ENCODE data around the gene CCDC187. TPM values are rescaled to one million over a fixed set of nuclear protein-coding genes. Genes with fewer than 3 reads are reported as not detected.

Gene CCDC187
- total and polyA plus RNA-seq, 12 donors: 0.02 to 0.07 (median 0.03) TPM; not detected in 8

- no peaks in the 10 kb centered on the region for H3K36me3 ChIP-seq
- WGBS, 2 donors: 17 to 21% methylated on average over 28 to 32 of the region's 32 CpGs
- intact Hi-C loops (cut with DNase I): loop anchor here in 9 of 10 donors (1.0 to 10.0 kb wide), 10 partner anchors 109 to 679 kb away; partner anchors contain the start of gene UBAC1 (in 1 of the 9)
These were observed 20.3 kb downstream of the CCDC187 start for GRCh38 chr9:136283291-136284235.

GRCh38 chr9:136282272-136282861 lies 21.5 kb downstream of the CCDC187 start:
- Histone ChIP-seq H3K9me3 (no peaks in the 10 kb centered on the region), H3K36me3 (no peaks in the 10 kb centered on the region), H3K4me3 (no peak overlapping the region), H3K27me3 (peaks cover 0 to 59% (median 47%) of the 10 kb centered on the region in 7 donors), H3K4me1 (peaks cover 0 to 13% (median 6%) of the 10 kb centered on the region in 9 donors), H3K27ac (no peak overlapping the region)
- TF ChIP-seq, protein P1, sequence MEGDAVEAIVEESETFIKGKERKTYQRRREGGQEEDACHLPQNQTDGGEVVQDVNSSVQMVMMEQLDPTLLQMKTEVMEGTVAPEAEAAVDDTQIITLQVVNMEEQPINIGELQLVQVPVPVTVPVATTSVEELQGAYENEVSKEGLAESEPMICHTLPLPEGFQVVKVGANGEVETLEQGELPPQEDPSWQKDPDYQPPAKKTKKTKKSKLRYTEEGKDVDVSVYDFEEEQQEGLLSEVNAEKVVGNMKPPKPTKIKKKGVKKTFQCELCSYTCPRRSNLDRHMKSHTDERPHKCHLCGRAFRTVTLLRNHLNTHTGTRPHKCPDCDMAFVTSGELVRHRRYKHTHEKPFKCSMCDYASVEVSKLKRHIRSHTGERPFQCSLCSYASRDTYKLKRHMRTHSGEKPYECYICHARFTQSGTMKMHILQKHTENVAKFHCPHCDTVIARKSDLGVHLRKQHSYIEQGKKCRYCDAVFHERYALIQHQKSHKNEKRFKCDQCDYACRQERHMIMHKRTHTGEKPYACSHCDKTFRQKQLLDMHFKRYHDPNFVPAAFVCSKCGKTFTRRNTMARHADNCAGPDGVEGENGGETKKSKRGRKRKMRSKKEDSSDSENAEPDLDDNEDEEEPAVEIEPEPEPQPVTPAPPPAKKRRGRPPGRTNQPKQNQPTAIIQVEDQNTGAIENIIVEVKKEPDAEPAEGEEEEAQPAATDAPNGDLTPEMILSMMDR (IDR thresholded peaks at IDR 0.05): no peak
- ATAC-seq: no peak
- WGBS, 2 donors: 62 to 64% methylated on average over 14 of the region's 14 CpGs
- intact Hi-C loops (cut with DNase I): loop anchor here in 7 of 10 donors (2.0 to 10.0 kb wide), 8 partner anchors 108 to 678 kb away; partner anchors contain the start of gene UBAC1 (in 1 of the 7)
- no peak for DNase-seq

More at GRCh38 chr9:136283291-136284235, 20.3 kb downstream of the CCDC187 start:
- ATAC-seq: peak; percentile 93 to 98 (median 94)
- H3K9me3 ChIP-seq: no peaks in the 10 kb centered on the region
- TF ChIP-seq, protein P1 (IDR thresholded peaks at IDR 0.05): peak; percentile 81 to 89 (median 87)
- H3K4me1 ChIP-seq: peaks cover 0 to 13% (median 6%) of the 10 kb centered on the region in 9 donors
- H3K27me3 ChIP-seq: peaks cover 0 to 59% (median 43%) of the 10 kb centered on the region in 7 donors
- H3K4me3 ChIP-seq: peak overlapping the region in 9 of 10 donors; percentile 16 to 45 (median 30)
- H3K27ac ChIP-seq: peak overlapping the region in 9 of 10 donors; percentile 10 to 75 (median 53)
- DNase-seq: peak; percentile 71 to 78

DNA sequence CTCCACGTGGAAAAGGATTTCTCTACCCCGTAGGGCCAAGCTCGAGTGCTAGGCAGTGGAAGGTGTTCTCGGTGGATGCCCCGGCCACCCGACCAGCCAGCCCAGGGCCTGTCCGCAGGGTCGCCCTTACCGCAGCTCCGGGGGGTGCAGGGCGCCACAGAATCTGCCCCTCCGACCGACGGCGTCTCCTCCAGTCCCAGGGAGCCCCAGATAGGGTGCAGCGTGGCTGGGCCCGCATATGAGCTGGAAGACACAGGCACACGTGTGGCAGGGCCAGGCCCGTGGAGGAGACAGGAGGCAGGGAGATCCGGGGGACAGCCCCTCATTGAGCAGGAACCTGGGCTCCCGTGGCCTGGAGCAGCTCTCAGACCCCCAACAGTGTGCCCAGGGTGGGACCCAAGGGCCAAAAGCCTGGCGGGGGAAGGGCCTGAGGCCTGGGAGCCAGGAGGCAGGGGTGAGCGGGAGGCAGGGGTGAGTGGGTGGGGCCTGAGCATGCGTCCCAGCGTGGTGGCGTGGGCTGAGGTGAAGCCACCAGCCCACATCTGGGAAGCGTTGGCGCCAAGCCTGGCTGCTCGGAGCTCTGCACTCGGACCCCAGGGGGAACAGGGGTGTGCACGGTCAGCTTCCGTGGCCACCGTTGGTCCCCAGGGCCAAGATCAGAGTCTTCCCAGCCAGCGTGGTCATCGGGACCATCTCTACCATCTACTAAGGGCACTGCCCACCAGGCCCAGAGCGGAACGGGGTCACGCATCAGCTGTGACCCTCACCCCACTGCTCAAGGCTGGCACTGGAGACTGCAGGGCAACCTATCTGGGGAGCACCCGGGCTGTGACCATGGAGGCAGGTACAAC lies 22.2 kb downstream of the CCDC187 start:
- Histone ChIP-seq H3K27me3 (peaks cover 0 to 63% (median 50%) of the 10 kb centered on the region in 7 donors), H3K4me3 (no peak overlapping the region), H3K27ac (no peak overlapping the region), H3K9me3 (no peaks in the 10 kb centered on the region), H3K36me3 (no peaks in the 10 kb centered on the region), H3K4me1 (peaks cover 0 to 13% (median 6%) of the 10 kb centered on the region in 9 donors)
- TF ChIP-seq, protein P1 (IDR thresholded peaks at IDR 0.05): no peak
- ATAC-seq (no peak), DNase-seq (no peak)
- 84 to 87% methylated on average over 39 of the region's 39 CpGs for WGBS, 2 donors
- intact Hi-C loops (cut with DNase I): loop anchor here in 7 of 10 donors (2.0 to 10.0 kb wide), 8 partner anchors 107 to 677 kb away; partner anchors contain the start of gene UBAC1 (in 1 of the 7)

Data from heart right ventricle (tissue), 16 donors.